ENCODE data around the gene WNT8A.
A peak's percentile ranks its signal among the peaks of the same experiment; 100 is the strongest.

WNT8A gene

GRCh38 chr5:138092301-138092700 lies 8.5 kb downstream of the WNT8A start:
- no peak for TF ChIP-seq SUZ12 (IDR thresholded peaks at IDR 0.05; ENCODE audit: extremely low read depth, insufficient read depth, insufficient read length)
- TF ChIP-seq YY1 (IDR thresholded peaks at IDR 0.05; ENCODE audit: insufficient read depth, insufficient read length), result no peak
- no peak for TF ChIP-seq ZNF274 (IDR thresholded peaks at IDR 0.05; ENCODE audit: low read depth, low read length)
- no peaks in the 10 kb centered on the region for H3K36me3 ChIP-seq (ENCODE audit: insufficient read depth, insufficient read length, low read length)
- H3K4me1 ChIP-seq (ENCODE audit: insufficient read depth, insufficient read length), result peaks cover 14% of the 10 kb centered on the region
- H3K9me3 ChIP-seq (ENCODE audit: insufficient read depth, low read length), result no peaks in the 10 kb centered on the region
- H3K9ac ChIP-seq (ENCODE audit: insufficient read length, low read depth), result no peak overlapping the region
- peaks cover 50% of the 10 kb centered on the region for H3K27me3 ChIP-seq (ENCODE audit: insufficient read depth, insufficient read length)
- no peak overlapping the region for H3K4me3 ChIP-seq (ENCODE audit: insufficient read length, low read depth)
- no peak for DNase-seq (ENCODE audit: low read depth, low spot score)

DNA sequence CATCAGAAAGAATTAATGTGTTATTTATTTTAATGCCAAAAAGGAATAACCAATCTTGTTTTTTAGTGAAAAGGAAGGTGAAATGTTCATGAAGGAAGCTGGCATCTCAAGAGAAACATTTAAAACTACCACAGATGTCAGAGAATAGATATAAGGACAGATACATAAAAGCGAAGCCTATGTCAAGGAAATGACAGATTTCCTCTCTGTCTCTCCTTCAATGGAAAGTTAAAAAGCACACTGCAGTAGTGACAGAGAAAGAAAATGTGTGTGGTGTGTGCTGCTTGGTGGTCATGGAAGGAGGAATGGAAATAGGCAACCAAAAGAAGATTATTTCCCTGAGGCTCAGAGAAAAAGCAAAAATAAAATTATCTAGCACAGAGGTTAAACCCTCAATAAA lies 9.2 kb downstream of the WNT8A start:
- no peaks in the 10 kb centered on the region for H3K9me3 ChIP-seq (ENCODE audit: insufficient read depth, low read length)
- H3K4me3 ChIP-seq (ENCODE audit: insufficient read length, low read depth), result no peak overlapping the region
- no peak for DNase-seq (ENCODE audit: low read depth, low spot score)
- peaks cover 14% of the 10 kb centered on the region for H3K4me1 ChIP-seq (ENCODE audit: insufficient read depth, insufficient read length)
- no peak overlapping the region for H3K9ac ChIP-seq (ENCODE audit: insufficient read length, low read depth)
- no peaks in the 10 kb centered on the region for H3K36me3 ChIP-seq (ENCODE audit: insufficient read depth, insufficient read length, low read length)
- peaks cover 52% of the 10 kb centered on the region for H3K27me3 ChIP-seq (ENCODE audit: insufficient read depth, insufficient read length)
- TF ChIP-seq YY1 (IDR thresholded peaks at IDR 0.05; ENCODE audit: insufficient read depth, insufficient read length) (no peak), ZNF274 (IDR thresholded peaks at IDR 0.05; ENCODE audit: low read depth, low read length) (no peak), SUZ12 (IDR thresholded peaks at IDR 0.05; ENCODE audit: extremely low read depth, insufficient read depth, insufficient read length) (no peak)

- no peaks in the 10 kb centered on the region for H3K36me3 ChIP-seq (ENCODE audit: insufficient read depth, insufficient read length, low read length)
- TF ChIP-seq YY1 (IDR thresholded peaks at IDR 0.05; ENCODE audit: insufficient read depth, insufficient read length) (no peak), SUZ12 (IDR thresholded peaks at IDR 0.05; ENCODE audit: extremely low read depth, insufficient read depth, insufficient read length) (no peak), ZNF274 (IDR thresholded peaks at IDR 0.05; ENCODE audit: low read depth, low read length) (no peak)
- H3K9me3 ChIP-seq (ENCODE audit: insufficient read depth, low read length), result no peaks in the 10 kb centered on the region
- peaks cover 14% of the 10 kb centered on the region for H3K4me1 ChIP-seq (ENCODE audit: insufficient read depth, insufficient read length)
- peak overlapping the region; percentile 50 for H3K9ac ChIP-seq (ENCODE audit: insufficient read length, low read depth)
- DNase-seq (ENCODE audit: low read depth, low spot score), result peak; percentile 63
- no peak overlapping the region for H3K4me3 ChIP-seq (ENCODE audit: insufficient read length, low read depth)
- H3K27me3 ChIP-seq (ENCODE audit: insufficient read depth, insufficient read length), result peaks cover 36% of the 10 kb centered on the region
Observed at GRCh38 chr5:138095100-138095907, 11.5 kb downstream of the WNT8A start.

DNA sequence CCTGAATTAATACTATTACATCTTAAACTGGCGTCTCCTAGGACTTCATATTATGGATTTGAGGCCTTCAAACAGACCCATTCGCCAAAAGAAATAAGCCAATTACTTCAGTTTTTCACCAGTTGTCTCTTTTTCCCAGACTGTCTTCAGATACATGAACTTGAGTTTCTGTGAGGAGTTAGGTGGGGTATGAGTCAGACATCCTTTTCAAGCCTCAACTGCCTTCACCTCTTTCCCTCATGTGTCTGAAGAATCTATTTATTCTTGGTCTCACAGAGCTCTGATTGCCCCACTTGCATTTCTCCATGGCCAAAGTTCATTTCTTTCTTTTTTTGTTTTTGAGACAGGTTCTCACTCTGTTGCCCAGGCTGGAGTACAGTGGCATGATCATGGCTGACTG lies 12.5 kb downstream of the WNT8A start:
- DNase-seq (ENCODE audit: low read depth, low spot score), result no peak
- TF ChIP-seq ZNF274 (IDR thresholded peaks at IDR 0.05; ENCODE audit: low read depth, low read length) (no peak), SUZ12 (IDR thresholded peaks at IDR 0.05; ENCODE audit: extremely low read depth, insufficient read depth, insufficient read length) (no peak), YY1 (IDR thresholded peaks at IDR 0.05; ENCODE audit: insufficient read depth, insufficient read length) (no peak)
- peaks cover 14% of the 10 kb centered on the region for H3K4me1 ChIP-seq (ENCODE audit: insufficient read depth, insufficient read length)
- no peak overlapping the region for H3K4me3 ChIP-seq (ENCODE audit: insufficient read length, low read depth)
- H3K9me3 ChIP-seq (ENCODE audit: insufficient read depth, low read length), result no peaks in the 10 kb centered on the region
- peaks cover 28% of the 10 kb centered on the region for H3K27me3 ChIP-seq (ENCODE audit: insufficient read depth, insufficient read length)
- no peaks in the 10 kb centered on the region for H3K36me3 ChIP-seq (ENCODE audit: insufficient read depth, insufficient read length, low read length)
- no peak overlapping the region for H3K9ac ChIP-seq (ENCODE audit: insufficient read length, low read depth)

GRCh38 chr5:138096997-138097828 lies 13.4 kb downstream of the WNT8A start:
- no peak for DNase-seq (ENCODE audit: low read depth, low spot score)
- Histone ChIP-seq H3K4me3 (ENCODE audit: insufficient read length, low read depth) (no peak overlapping the region), H3K9ac (ENCODE audit: insufficient read length, low read depth) (no peak overlapping the region), H3K27me3 (ENCODE audit: insufficient read depth, insufficient read length) (peaks cover 28% of the 10 kb centered on the region), H3K9me3 (ENCODE audit: insufficient read depth, low read length) (no peaks in the 10 kb centered on the region), H3K4me1 (ENCODE audit: insufficient read depth, insufficient read length) (peaks cover 14% of the 10 kb centered on the region), H3K36me3 (ENCODE audit: insufficient read depth, insufficient read length, low read length) (no peaks in the 10 kb centered on the region)
- TF ChIP-seq ZNF274 (IDR thresholded peaks at IDR 0.05; ENCODE audit: low read depth, low read length) (no peak), YY1 (IDR thresholded peaks at IDR 0.05; ENCODE audit: insufficient read depth, insufficient read length) (no peak)

DNA sequence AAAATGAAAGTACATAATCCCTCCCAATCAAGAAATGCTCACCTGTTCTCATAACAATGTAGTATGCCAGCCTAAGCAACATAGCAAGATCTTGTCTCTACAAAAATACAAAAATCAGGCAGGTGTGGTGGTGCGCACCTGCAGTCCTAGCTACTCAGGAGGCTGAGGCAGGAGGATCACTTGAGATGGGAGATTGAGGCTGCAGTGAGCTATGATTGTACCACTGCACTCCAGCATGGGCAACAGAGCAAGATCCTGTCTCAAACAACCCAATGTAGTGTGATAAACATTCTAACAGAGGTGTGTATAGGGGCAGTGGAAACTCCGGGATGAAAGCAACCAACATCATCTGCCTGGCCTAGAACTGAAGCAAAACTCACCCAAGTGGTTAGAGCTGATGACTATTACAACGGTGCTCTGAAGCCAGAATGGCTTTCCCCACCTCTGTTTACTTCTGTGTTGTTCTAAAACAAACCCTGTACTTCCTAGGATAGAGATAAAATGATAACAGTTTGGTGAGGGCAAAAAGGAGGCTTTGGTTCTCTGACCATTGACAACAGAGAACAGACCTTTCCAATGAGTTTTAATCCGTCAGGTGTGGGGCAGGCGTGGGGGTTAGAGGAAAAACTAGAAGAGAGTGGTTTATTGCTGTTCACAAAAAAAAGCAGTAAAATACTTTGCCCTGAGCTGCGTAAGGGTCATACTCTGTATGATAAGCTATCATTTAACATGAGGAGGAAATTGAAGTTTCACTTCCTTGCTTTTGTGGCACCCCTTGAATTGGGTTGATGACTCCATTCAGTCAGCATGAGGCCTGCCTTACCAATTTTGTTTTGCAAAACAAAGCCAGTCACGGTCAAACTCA lies 18.9 kb downstream of the WNT8A start:
- H3K9ac ChIP-seq (ENCODE audit: insufficient read length, low read depth), result no peak overlapping the region
- H3K36me3 ChIP-seq (ENCODE audit: insufficient read depth, insufficient read length, low read length), result no peaks in the 10 kb centered on the region
- H3K9me3 ChIP-seq (ENCODE audit: insufficient read depth, low read length), result no peaks in the 10 kb centered on the region
- TF ChIP-seq YY1 (IDR thresholded peaks at IDR 0.05; ENCODE audit: insufficient read depth, insufficient read length) (no peak), ZNF274 (IDR thresholded peaks at IDR 0.05; ENCODE audit: low read depth, low read length) (no peak), SUZ12 (IDR thresholded peaks at IDR 0.05; ENCODE audit: extremely low read depth, insufficient read depth, insufficient read length) (no peak)
- H3K4me1 ChIP-seq (ENCODE audit: insufficient read depth, insufficient read length), result no peaks in the 10 kb centered on the region
- no peak overlapping the region for H3K4me3 ChIP-seq (ENCODE audit: insufficient read length, low read depth)
- no peak for DNase-seq (ENCODE audit: low read depth, low spot score)
- peaks cover 3% of the 10 kb centered on the region for H3K27me3 ChIP-seq (ENCODE audit: insufficient read depth, insufficient read length)

Data from NT2/D1 (cell line).